ENCODE results near the gene MYRF.

DNA sequence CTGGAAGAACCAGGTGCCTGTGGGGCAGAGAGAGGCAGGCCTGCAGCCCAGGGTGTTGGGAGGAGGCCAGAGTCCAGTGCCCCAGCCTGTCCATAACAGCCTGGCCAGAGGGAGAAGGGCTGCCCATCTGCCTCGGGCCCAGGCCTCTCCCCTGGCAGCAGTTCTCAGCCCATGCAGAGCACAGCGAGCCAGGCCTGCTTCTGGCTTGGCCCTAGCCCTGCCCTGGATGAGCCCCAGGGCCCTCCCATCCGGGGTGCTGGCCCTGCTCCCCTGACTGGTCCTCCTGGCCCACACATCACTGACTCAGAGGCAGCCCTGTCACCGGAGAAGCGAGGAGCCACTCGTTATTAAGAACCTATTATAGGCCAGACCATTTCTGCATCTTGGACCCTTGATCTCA, 19.7 kb upstream of the MYRF start:
- TF ChIP-seq, protein P1, sequence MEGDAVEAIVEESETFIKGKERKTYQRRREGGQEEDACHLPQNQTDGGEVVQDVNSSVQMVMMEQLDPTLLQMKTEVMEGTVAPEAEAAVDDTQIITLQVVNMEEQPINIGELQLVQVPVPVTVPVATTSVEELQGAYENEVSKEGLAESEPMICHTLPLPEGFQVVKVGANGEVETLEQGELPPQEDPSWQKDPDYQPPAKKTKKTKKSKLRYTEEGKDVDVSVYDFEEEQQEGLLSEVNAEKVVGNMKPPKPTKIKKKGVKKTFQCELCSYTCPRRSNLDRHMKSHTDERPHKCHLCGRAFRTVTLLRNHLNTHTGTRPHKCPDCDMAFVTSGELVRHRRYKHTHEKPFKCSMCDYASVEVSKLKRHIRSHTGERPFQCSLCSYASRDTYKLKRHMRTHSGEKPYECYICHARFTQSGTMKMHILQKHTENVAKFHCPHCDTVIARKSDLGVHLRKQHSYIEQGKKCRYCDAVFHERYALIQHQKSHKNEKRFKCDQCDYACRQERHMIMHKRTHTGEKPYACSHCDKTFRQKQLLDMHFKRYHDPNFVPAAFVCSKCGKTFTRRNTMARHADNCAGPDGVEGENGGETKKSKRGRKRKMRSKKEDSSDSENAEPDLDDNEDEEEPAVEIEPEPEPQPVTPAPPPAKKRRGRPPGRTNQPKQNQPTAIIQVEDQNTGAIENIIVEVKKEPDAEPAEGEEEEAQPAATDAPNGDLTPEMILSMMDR (IDR thresholded peaks at IDR 0.05; ENCODE audit: low read depth, low read length, poor library complexity, severe bottlenecking), result no peak
- TF ChIP-seq EZH2phosphoT487 (IDR thresholded peaks at IDR 0.05; ENCODE audit: borderline replicate concordance, low read length), result no peak
